H1 (cell line): ENCODE results near the gene TSPAN17.

Experiments
- CEBPB ChIP-seq: IDR thresholded peaks from 2 replicates; pipeline ENCODE4 v1.6.1; 2012; ENCODE audit warnings: low read depth, low read length
- CHD2 ChIP-seq: IDR thresholded peaks from 2 replicates; pipeline ENCODE4 v1.6.1; 2012; ENCODE audit warnings: low read length, improper control_type of control experiment
- EZH2 ChIP-seq: fragments of 200-600 bp; sonication (generic); IDR thresholded peaks from 2 replicates; pipeline ENCODE4 v1.7.1; 2012; ENCODE audit warnings: low read depth, mild to moderate bottlenecking, moderate library complexity, low read length, inconsistent platforms; ENCODE audit not compliant: severe bottlenecking
- GTF2F1 ChIP-seq: IDR thresholded peaks from 2 replicates; pipeline ENCODE4 v1.6.1; 2012; ENCODE audit warnings: low read depth, low read length, improper control_type of control experiment, borderline replicate concordance
- PHF8 ChIP-seq: fragments of 200-600 bp; sonication (generic); conservative IDR thresholded peaks from 2 replicates; pipeline ENCODE4 v1.7.1; 2012; ENCODE audit warnings: low read depth, mild to moderate bottlenecking, inconsistent platforms, low read length, moderate library complexity
- POLR2A ChIP-seq, 2 experiments: IDR thresholded peaks; 1 replicate in 1 of 2; 2 replicates in 1 of 2; pipeline ENCODE4 v1.6.1; 2011; ENCODE audit warnings: low read depth in 2 of 2, low read length in 2 of 2, mild to moderate bottlenecking in 2 of 2; ENCODE audit errors: control extremely low read depth in 1 of 2
- RAD21 ChIP-seq, 2 experiments: IDR thresholded peaks in 1 of 2; conservative IDR thresholded peaks in 1 of 2; 2 replicates each; pipeline ENCODE4 v1.6.1; 2011; ENCODE audit warnings: low read depth in 2 of 2, low read length in 2 of 2, improper control_type of control experiment in 1 of 2, inconsistent platforms in 1 of 2, mild to moderate bottlenecking in 1 of 2, moderate library complexity in 1 of 2
- RNF2 ChIP-seq: fragments of 200-900, 300-1000 bp; sonication (generic); IDR thresholded peaks from 2 replicates; pipeline ENCODE4 v1.7.1; 2016; ENCODE audit warnings: borderline replicate concordance, low read depth, mild to moderate bottlenecking, antibody characterized with exemption, low read length; ENCODE audit not compliant: poor library complexity, severe bottlenecking; ENCODE audit errors: missing control alignments
- TAF1 ChIP-seq: IDR thresholded peaks from 2 replicates; pipeline ENCODE4 v1.6.1; 2011; ENCODE audit warnings: mild to moderate bottlenecking, low read depth, low read length
- TBP ChIP-seq: IDR thresholded peaks from 2 replicates; pipeline ENCODE4 v1.6.1; 2011; ENCODE audit warnings: low read depth, low read length, improper control_type of control experiment
- TF ChIP-seq, protein P1 (sequence below), 3 experiments: IDR thresholded peaks; 1 replicate in 2 of 3; 2 replicates in 1 of 3; pipeline versions ENCODE4 v1.5.1 to v1.6.1; 2011; ENCODE audit warnings: low read length in 3 of 3, mild to moderate bottlenecking in 3 of 3, inconsistent platforms in 2 of 3, low read depth in 1 of 3, moderate library complexity in 1 of 3; ENCODE audit not compliant: insufficient read depth in 1 of 3; ENCODE audit errors: control extremely low read depth in 1 of 3

DNA sequence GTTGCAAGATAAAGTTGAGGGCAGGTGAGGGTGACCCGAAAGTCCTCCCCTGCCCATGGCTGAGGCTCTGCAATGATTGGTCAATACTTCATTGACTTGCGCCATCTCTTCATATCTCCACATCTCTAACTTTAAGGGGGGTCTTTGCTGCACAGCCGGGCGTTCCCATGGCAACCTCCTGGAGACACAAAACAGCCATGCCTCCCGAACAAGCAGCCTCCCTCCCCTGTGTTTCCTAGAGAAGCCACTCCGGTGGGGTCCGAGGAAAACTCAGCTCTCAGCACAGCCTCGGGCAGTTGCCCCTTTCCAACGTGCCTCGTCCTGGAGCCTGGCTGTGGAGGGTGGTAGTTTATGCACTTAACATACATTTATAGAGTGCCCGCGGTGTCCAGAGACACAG is 57.5 kb downstream of the TSPAN17 start:
- no peak for TF ChIP-seq RAD21 (IDR thresholded peaks at IDR 0.05 in 1 of 2, conservative IDR thresholded peaks at IDR 0.05 in 1 of 2; ENCODE audit: low read depth in 2 of 2, low read length in 2 of 2)
- no peak for TF ChIP-seq TAF1
- no peak for TF ChIP-seq TBP
- TF ChIP-seq, protein P1, sequence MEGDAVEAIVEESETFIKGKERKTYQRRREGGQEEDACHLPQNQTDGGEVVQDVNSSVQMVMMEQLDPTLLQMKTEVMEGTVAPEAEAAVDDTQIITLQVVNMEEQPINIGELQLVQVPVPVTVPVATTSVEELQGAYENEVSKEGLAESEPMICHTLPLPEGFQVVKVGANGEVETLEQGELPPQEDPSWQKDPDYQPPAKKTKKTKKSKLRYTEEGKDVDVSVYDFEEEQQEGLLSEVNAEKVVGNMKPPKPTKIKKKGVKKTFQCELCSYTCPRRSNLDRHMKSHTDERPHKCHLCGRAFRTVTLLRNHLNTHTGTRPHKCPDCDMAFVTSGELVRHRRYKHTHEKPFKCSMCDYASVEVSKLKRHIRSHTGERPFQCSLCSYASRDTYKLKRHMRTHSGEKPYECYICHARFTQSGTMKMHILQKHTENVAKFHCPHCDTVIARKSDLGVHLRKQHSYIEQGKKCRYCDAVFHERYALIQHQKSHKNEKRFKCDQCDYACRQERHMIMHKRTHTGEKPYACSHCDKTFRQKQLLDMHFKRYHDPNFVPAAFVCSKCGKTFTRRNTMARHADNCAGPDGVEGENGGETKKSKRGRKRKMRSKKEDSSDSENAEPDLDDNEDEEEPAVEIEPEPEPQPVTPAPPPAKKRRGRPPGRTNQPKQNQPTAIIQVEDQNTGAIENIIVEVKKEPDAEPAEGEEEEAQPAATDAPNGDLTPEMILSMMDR (IDR thresholded peaks at IDR 0.05; ENCODE audit: control extremely low read depth in 1 of 3, insufficient read depth in 1 of 3, low read depth in 1 of 3, low read length in 3 of 3) = no peak
- no peak for TF ChIP-seq POLR2A (IDR thresholded peaks at IDR 0.05; ENCODE audit: control extremely low read depth in 1 of 2, low read depth in 2 of 2, low read length in 2 of 2)
- no peak for TF ChIP-seq EZH2
- no peak for TF ChIP-seq PHF8
- no peak for TF ChIP-seq GTF2F1
- TF ChIP-seq CEBPB = no peak
- TF ChIP-seq CHD2 = no peak
- no peak for TF ChIP-seq RNF2
